Jurkat, Clone E6-1 (cell line): ENCODE results near the gene NYAP2.

Experiments used
- DNase-seq: peaks from one replicate; pipeline ENCODE4 v3.0.0-alpha.2; 2011; ENCODE audit warnings: low read depth, low spot score
- H3K4me3 ChIP-seq: 2 replicates; pipeline ENCODE4 v1.5.1; 2011; ENCODE audit warnings: mild to moderate bottlenecking, low read length, control low read depth, moderate library complexity

Gene NYAP2

GRCh38 chr2:225662101-225662500 lies 262.6 kb downstream of the NYAP2 start:
- no peak for DNase-seq

GRCh38 chr2:225667445-225667844 lies 267.9 kb downstream of the NYAP2 start:
- H3K4me3 ChIP-seq = no peak overlapping the region
- DNase-seq = no peak

More at GRCh38 chr2:225662101-225662500, 262.6 kb downstream of the NYAP2 start:
- no peak overlapping the region for H3K4me3 ChIP-seq

- H3K4me3 ChIP-seq = no peak overlapping the region
- DNase-seq = peak; percentile 58
These were observed 269.2 kb downstream of the NYAP2 start for GRCh38 chr2:225668606-225669266.

- DNase-seq = no peak
These were observed 270.8 kb downstream of the NYAP2 start for GRCh38 chr2:225670111-225670974.

GRCh38 chr2:225678792-225679191 lies 279.3 kb downstream of the NYAP2 start:
- H3K4me3 ChIP-seq = no peak overlapping the region

More at GRCh38 chr2:225670111-225670974, 270.8 kb downstream of the NYAP2 start:
- H3K4me3 ChIP-seq = no peak overlapping the region

GRCh38 chr2:225683258-225683657 lies 283.7 kb downstream of the NYAP2 start:
- no peak overlapping the region for H3K4me3 ChIP-seq
- no peak for DNase-seq

More at GRCh38 chr2:225678792-225679191, 279.3 kb downstream of the NYAP2 start:
- DNase-seq = no peak

- DNase-seq = no peak
- no peak overlapping the region for H3K4me3 ChIP-seq
These were observed 290.6 kb downstream of the NYAP2 start for GRCh38 chr2:225690153-225690552.

GRCh38 chr2:225691711-225692110 lies 292.2 kb downstream of the NYAP2 start:
- DNase-seq = no peak

GRCh38 chr2:225693259-225693658 lies 293.7 kb downstream of the NYAP2 start:
- no peak overlapping the region for H3K4me3 ChIP-seq
- no peak for DNase-seq

More at GRCh38 chr2:225691711-225692110, 292.2 kb downstream of the NYAP2 start:
- H3K4me3 ChIP-seq = no peak overlapping the region

- H3K4me3 ChIP-seq = no peak overlapping the region
These were observed 295.2 kb downstream of the NYAP2 start for GRCh38 chr2:225694664-225695063.

GRCh38 chr2:225697936-225698335 lies 298.4 kb downstream of the NYAP2 start:
- H3K4me3 ChIP-seq = no peak overlapping the region
- no peak for DNase-seq

More at GRCh38 chr2:225694664-225695063, 295.2 kb downstream of the NYAP2 start:
- DNase-seq = no peak
